ENCODE results near the gene SNPH.

The SNPH gene

GRCh38 chr20:1287787-1288569 lies 21.9 kb downstream of the SNPH start:
- no peak for DNase-seq

DNA sequence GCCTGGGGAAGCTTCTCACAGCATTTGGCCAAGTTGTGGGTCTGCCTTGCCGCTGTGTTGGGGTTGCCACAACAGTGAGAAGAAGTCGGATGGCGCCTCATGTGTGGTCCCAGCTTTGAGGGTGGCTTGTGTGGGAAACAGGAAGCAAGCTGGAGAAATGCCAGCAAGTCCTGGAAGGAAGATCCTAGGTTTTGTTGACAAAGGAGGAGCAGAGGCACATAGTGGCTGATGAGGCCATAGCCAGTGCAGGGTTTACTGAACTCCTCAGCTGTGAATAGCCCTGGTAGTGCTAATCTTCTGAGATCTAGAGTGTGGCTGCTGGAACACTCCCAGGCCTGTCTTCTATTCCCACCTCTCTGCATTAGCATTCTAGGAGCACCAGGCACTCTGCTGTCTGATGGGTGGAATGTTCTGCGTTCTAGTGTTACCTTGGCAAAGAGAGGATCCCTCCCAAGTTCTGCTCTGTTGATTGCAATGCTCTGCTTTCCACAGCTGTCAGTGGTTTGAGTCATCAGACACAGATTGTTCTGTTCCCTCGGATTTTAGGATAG lies 25.2 kb downstream of the SNPH start:
- no peak for DNase-seq

GRCh38 chr20:1292620-1293019 lies 26.5 kb downstream of the SNPH start:
- no peak for DNase-seq

- DNase-seq, result no peak
Measured at GRCh38 chr20:1293641-1294379, 27.7 kb downstream of the SNPH start.

DNA sequence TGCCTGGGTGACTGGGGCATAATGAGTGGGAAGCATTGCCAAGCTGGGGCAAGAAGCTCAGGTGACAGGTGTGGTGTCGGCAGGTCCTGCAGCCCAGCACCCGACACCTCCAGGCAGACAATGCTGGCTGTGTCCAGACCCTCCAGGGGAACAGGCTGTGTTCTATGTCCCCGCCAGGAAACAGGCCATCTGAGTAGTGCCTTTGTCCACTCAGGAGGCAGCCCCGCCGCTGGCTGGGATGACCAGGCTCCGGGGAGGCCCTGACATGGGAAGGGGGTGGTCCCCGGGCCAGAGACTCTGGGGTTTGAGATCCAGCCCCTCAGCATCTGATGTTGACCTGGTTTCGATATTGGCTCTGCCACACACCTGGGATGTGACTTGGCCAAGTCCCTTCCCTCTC lies 28.4 kb downstream of the SNPH start:
- DNase-seq, result no peak

DNA sequence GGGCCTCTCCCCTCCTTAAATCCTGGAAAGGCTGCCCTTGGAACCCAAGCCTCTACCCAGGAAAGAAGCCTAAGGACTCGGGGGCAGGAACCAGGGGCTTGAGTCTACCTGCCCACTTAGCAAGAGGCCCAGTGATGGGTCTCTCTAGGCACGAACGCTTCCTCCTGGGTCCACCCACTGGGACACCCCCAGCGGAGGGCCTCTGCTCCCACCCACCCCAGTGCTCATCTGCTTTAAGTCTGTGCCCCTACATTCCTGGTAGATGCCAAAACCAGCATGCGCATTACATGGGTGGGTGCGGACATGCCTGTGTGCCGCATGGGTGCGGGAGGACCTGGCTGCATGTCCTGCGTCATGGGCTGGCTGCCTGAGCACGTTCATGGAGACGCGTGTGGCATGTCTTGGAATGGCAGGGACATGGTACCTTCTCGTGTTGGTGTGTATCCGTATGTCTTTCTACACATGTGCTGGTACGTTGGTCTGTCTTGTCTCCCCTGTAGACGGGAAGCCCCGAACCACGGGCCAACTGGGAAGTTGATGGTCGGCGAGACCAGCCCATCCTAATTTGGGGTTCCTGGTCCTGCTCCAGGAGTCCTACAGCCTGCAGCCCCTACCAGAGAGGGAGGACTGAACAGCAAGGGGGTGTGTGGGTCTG lies 29.3 kb downstream of the SNPH start:
- DNase-seq, result no peak

DNA sequence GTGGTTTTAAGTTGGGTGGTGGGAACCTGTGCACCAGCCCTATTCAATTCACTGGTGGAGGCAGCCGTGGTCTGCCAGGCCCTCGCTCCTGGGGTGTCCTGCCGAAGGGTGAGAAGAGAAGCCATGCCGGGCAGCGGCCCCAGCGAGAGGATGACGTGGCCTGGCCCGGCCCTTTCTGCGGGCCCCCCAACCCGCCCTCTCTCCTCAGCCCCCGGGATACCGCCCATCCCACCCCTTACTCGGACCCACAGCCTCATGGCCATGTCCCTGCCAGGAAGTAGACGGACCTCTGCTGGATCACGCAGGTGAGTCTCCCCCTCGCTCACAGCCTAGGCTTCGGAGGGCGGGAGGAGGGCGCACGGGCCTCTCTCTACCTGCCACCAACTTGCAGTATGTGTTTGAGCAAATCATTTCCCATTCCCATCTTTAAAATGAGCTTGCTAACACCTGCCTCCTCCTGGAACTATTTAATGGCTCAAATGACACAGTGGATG lies 30.1 kb downstream of the SNPH start:
- DNase-seq, result no peak

DNA sequence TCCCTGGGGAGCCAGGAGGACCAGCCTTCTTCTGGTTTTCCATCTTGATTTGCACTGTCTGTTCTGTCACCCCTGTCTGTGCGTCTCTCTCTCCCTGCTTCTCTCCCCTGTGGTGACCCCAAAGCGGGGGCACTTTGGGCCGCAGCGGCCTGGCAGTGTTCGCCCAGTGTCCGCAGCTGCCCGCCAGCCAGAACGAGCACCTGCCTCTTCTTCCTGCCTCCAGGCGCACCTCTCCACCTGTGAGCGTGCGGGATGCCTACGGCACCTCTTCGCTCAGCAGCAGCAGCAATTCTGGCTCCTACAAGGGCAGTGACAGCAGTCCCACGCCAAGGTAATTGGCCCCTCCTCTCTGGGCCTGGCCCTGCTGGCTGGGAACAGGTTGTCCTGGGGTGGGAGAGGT lies 30.8 kb downstream of the SNPH start:
- DNase-seq, result no peak

DNA sequence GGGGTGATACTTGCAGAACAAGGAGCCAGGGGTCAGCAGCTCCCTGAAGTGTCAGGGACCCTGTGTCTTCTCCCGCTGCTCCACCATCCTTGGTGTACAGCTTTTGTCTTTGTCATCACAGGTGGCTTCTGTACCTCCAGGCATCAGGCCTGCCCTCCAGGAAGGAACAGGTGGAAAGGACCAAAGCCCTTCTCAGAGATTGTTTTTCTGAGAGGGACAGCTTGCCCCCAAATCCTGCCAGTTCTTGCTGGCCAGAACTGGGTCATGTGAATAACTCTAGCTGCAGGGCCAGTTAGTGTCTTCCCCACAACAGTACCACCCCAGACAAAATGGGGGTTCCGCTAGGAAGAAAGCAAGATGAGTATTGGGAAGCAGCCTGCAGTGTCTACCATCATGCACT lies 31.4 kb downstream of the SNPH start:
- no peak for DNase-seq

GRCh38 chr20:1298166-1298565 lies 32.1 kb downstream of the SNPH start:
- no peak for DNase-seq

DNA sequence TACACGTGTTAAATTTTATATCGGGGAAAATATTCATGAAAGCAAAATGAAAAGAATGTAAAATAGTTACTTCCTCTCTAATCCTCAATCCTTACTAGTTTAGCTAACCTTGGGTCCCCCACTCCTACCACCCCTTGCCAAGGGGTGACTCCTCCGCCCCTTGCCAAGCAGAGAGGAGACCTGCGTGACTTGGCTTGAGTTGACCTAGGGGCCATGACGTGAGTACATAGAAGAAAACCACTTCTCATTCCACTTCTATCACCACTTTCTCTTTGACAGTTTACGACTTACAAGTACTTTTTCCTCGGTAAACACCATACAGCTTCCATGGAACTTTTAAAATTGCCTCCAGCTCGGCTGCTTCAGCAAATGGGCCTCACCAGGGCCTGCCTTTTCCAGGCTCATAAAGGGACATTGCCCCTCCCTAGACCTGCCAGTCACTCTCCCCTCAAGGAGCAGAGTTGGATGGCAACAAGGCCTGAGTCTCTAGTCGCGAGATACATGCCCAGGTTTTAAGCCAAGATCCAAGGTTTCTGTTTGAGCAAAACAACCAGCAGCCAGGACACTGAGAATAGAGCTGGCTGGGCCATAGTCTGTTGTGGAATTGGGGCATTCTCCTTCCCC lies 32.9 kb downstream of the SNPH start:
- DNase-seq, result no peak

GRCh38 chr20:1299522-1299921 lies 33.4 kb downstream of the SNPH start:
- DNase-seq, result peak; percentile 54

GRCh38 chr20:1300083-1300840 lies 34.2 kb downstream of the SNPH start:
- DNase-seq, result no peak

DNA sequence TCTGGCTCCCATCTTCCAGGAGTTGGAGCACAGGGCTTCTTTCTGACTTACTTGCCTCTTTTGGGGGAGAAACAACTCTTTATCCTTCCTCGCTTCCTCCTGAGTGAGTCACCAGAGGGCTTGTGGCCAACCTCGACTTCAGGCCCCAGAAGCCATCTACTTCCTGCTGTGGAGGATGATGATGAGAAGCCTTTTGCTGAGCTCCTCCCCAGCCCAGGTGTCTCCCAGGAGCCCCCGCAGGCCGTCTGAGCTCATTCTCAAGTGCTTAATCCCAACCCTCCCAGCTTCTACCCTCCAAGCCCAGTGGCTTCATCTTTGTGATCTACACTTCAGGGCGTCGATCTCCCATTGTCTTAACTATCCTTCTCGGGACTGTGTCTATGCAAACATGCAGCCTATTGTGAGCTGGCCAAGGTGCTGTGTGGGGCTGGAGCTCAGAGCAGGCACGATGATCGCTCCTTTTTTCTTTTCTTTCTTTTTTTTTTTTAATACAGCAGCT lies 35.0 kb downstream of the SNPH start:
- DNase-seq, result peak; percentile 63

DNA sequence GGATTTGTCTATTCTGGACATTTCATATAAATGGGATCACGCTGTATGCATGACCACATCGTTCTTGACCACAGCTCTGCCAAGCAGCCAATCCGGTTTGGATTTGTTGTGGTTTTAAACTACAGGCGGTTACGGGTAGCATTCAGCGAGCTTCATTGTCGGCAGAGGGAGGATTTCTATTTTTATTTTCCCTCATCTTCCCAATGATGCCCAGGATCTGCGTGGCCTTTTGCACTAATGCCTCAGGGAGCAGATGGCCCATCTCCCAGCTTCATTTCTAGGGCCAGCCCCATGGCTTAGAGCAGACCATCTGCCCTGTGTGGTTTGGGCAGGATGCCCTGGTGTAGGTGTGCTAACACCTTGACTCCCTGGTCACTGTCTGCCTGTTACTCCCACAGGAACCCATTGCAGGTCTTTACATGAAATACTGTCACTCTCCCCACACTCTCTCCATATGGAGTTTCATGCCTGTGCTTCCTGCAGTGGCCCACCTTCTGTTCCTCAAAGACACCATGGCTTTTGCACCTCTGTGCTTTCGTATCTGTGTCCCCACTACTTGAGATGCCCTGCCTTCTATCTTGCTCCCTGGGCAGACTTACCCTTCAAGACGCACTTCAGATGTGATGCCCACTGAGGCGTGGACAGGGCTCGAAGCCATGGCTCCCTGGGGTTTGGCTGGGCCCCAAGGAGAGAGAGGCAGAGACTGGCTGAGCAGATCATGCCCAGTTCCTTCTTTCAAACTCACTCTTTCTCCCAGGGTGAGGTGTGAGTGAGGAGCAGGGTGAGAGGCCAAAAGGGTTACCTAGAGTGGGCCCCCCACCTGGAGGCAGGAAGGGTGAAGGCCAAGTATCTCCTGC lies 36.8 kb downstream of the SNPH start:
- DNase-seq, result peak; percentile 47

GRCh38 chr20:1304710-1305515 lies 38.8 kb downstream of the SNPH start:
- DNase-seq, result no peak

DNA sequence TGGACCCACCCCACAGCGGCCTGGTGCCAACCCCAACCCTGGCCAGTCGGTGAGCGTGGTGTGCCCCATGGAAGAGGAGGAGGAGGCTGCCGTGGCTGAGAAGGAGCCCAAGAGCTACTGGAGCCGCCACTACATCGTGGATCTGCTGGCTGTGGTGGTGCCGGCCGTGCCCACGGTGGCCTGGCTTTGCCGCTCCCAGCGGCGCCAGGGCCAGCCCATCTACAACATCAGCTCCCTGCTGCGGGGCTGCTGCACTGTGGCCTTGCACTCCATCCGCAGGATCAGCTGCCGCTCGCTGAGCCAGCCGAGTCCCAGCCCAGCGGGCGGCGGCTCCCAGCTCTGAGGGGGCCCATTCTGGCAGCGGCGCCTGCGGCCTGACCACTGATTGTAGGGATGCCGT lies 39.6 kb downstream of the SNPH start:
- DNase-seq, result no peak

DNA sequence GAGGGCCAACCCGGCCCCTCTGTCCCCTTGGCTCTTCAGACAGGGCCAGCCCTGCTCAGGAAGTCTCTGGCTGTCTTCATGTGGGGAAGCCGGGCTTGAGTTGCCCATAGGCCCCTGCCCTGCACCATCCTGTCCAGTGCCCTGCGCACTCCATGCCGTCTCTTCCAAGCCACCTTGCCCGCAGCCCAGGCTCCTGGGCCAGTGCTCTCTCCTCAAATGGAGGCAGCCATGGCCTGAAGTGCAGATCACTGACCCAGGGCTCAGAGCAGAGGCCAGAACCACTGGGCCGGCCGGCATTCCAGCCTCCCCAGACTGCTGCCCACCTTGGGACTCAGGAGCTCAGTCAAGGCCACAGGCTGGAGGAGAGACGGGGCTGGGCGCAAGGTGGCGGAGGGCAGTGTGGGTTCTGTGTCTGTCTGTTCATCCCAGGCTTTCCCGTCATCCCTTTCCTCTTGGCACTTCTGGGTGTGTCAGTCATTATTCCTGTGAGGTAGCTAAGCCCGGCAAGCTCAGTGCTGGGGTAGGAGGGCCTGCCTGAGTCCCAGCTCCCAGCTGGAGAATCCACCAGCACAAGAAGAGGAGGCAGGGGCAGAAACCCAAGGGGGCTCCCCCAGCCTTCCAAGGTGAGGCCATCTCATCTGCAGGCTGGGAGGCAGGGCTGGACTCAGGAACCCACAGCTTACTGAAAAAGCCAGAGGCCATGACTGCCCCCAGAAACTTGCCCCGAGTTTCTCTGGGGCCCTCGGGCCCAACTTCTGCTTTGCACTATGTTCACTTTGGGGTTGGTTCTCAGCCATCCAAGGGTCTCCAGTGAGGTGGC lies 40.4 kb downstream of the SNPH start:
- no peak for DNase-seq

DNA sequence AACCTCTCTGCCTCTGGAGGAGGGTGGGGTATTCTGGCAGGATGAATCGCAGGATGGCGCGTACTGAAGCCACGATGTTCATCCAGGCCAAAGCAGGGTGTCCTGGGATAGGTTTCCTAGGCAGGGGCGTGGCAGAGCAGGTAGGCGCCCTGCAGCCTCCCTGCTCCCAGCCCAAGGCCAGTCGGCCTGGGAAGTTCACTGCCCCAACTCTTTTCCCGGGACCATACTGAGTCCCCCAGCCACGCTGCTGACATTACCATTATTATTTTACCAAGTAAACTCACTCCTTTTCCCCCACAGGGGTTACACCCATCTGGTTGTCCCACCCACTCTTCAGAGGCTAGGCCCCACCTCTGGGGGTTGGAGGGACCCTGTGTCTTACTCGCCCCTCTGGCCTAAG lies 41.1 kb downstream of the SNPH start:
- DNase-seq, result no peak

All from RPMI8226 (cell line).